HFFc6 (cell line): ENCODE results near the gene AQP6. TPM values are rescaled to one million over a fixed set of nuclear protein-coding genes. Genes with fewer than 3 reads are reported as not detected.

Source experiments
- DNase-seq: peaks from one replicate; pipeline ENCODE4 v3.0.0-alpha.2; 2018
- H3K27ac Mint-ChIP-seq: 2 replicates; pipeline ENCODE4 v1.8.0; 2020; ENCODE audit warnings: mild to moderate bottlenecking, mixed read lengths
- H3K27me3 Mint-ChIP-seq: 2 replicates; pipeline ENCODE4 v1.8.0; 2021; ENCODE audit warnings: mild to moderate bottlenecking, moderate library complexity, mixed read lengths; ENCODE audit not compliant: insufficient read depth
- H3K36me3 Mint-ChIP-seq: 2 replicates; pipeline ENCODE4 v1.8.0; 2021; ENCODE audit warnings: low read depth, mixed read lengths
- H3K4me1 Mint-ChIP-seq: 2 replicates; pipeline ENCODE4 v1.8.0; 2020; ENCODE audit warnings: low read depth, mixed read lengths
- H3K4me3 Mint-ChIP-seq: 2 replicates; pipeline ENCODE4 v1.8.0; 2020; ENCODE audit warnings: mild to moderate bottlenecking, moderate library complexity, mixed read lengths
- H3K9me3 Mint-ChIP-seq: 2 replicates; pipeline ENCODE4 v1.8.0; 2020; ENCODE audit warnings: mild to moderate bottlenecking, mixed read lengths
- total RNA-seq, 6 experiments: library from RNA; stranded (reverse); fragmentation: NEBNext Ultra II Directional; extraction: Animal tissue kit (Norgen Biotek cat#: 25700); gene quantifications; 2 replicates in 1 of 6; 3 replicates in 5 of 6; pipeline ENCODE4 v1.2.3, GENCODE V29; 2021
- TF ChIP-seq, protein P1 (sequence below): fragments of 200-600 bp; sonication (generic); IDR thresholded peaks from 2 replicates; pipeline ENCODE4 v1.5.0; 2021; ENCODE audit warnings: antibody characterized with exemption, mild to moderate bottlenecking

AQP6 gene
- total RNA-seq, 6 experiments from 2014 or later: not detected

DNA sequence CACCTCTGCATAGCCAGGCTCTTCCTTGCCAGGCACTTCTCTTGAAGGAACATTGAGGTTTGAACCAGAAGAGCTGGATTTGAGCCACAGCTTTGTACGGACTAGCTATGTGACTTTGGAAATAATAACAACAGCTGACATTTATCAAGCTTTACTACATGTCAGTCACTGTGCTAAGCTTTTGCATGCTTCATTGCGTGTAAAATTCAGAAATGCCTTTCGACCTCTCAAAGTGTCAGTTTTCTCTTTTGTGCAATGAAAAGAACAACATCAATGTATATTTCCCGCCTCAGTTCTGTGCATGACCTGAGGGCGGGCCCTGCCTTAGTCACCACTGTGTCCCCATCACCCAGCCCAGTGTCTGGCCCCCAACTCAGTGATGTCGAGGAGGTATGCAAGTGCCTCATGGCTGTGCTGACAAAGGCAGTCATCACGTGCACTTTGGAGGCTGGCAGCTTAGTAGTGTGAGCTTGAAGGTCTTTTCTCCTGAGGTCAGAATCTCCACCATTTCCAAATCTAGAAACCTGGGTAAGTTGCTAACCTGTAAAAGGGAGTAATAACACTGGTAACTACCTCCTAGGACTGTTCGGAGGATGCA, 40.1 kb upstream of the AQP6 start:
- H3K27ac Mint-ChIP-seq: no peak overlapping the region
- TF ChIP-seq, protein P1, sequence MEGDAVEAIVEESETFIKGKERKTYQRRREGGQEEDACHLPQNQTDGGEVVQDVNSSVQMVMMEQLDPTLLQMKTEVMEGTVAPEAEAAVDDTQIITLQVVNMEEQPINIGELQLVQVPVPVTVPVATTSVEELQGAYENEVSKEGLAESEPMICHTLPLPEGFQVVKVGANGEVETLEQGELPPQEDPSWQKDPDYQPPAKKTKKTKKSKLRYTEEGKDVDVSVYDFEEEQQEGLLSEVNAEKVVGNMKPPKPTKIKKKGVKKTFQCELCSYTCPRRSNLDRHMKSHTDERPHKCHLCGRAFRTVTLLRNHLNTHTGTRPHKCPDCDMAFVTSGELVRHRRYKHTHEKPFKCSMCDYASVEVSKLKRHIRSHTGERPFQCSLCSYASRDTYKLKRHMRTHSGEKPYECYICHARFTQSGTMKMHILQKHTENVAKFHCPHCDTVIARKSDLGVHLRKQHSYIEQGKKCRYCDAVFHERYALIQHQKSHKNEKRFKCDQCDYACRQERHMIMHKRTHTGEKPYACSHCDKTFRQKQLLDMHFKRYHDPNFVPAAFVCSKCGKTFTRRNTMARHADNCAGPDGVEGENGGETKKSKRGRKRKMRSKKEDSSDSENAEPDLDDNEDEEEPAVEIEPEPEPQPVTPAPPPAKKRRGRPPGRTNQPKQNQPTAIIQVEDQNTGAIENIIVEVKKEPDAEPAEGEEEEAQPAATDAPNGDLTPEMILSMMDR: no peak
- DNase-seq: no peak
- H3K4me3 Mint-ChIP-seq: no peak overlapping the region
- H3K9me3 Mint-ChIP-seq: no peaks in the 10 kb centered on the region
- peaks cover 7% of the 10 kb centered on the region for H3K27me3 Mint-ChIP-seq
- no peaks in the 10 kb centered on the region for H3K36me3 Mint-ChIP-seq
- H3K4me1 Mint-ChIP-seq: peaks cover 26% of the 10 kb centered on the region

DNA sequence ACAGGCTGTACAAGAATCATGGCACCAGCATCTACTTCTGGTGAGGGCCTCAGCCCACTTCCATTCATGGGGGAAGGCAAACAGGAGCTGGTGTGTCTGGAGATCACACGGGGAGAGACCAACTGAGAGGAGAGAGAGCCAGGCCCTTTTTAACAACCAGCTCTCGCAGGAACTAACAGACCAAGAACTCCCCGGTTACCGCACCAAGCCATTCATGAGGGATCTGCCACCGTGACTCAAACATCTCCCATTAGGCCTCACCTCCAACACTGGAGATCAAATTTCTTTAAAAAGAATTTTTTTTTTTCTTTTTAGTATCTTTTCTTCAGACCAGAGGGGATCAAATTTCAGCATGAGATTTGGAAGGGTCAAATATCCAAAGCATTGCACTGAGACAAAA, 39.0 kb upstream of the AQP6 start:
- Mint-ChIP-seq H3K36me3 (no peaks in the 10 kb centered on the region), H3K4me3 (no peak overlapping the region), H3K4me1 (peaks cover 26% of the 10 kb centered on the region), H3K27me3 (peaks cover 5% of the 10 kb centered on the region), H3K27ac (no peak overlapping the region), H3K9me3 (no peaks in the 10 kb centered on the region)
- DNase-seq: no peak
- TF ChIP-seq, protein P1: no peak

DNA sequence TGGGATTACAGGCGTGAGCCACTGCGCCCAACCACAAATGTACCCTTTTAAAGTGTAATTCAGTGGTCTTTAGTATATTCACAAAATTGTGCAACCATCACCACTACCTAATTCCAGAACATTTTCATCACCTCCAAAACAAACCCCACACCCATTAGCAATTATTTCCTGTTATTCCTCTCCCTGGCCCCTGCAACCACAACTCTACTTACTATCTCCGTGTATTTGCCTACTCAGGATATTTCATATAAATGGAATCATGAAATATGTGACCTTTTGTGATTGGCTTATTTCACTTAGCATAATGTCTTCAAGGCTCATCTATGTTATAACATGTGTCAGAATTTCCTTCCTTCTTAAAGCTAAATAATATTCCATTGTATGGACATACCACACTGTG, 38.2 kb upstream of the AQP6 start:
- TF ChIP-seq, protein P1: no peak
- Mint-ChIP-seq H3K27me3 (peaks cover 5% of the 10 kb centered on the region), H3K27ac (no peak overlapping the region), H3K9me3 (no peaks in the 10 kb centered on the region), H3K4me3 (no peak overlapping the region), H3K4me1 (peaks cover 26% of the 10 kb centered on the region), H3K36me3 (no peaks in the 10 kb centered on the region)
- no peak for DNase-seq

GRCh38 chr12:49936925-49937324, 35.8 kb upstream of the AQP6 start:
- Mint-ChIP-seq H3K27ac (no peak overlapping the region), H3K9me3 (no peaks in the 10 kb centered on the region), H3K4me3 (no peak overlapping the region), H3K27me3 (peaks cover 4% of the 10 kb centered on the region), H3K36me3 (no peaks in the 10 kb centered on the region), H3K4me1 (peaks cover 5% of the 10 kb centered on the region; the same call in 1 of the 2 replicates)
- TF ChIP-seq, protein P1: no peak
- DNase-seq: no peak

- no peak overlapping the region for H3K27ac Mint-ChIP-seq
- H3K9me3 Mint-ChIP-seq: no peaks in the 10 kb centered on the region
- DNase-seq: no peak
- peaks cover 5% of the 10 kb centered on the region; the same call in 1 of the 2 replicates for H3K4me1 Mint-ChIP-seq
- TF ChIP-seq, protein P1: no peak
- H3K36me3 Mint-ChIP-seq: no peaks in the 10 kb centered on the region
- H3K27me3 Mint-ChIP-seq: peaks cover 4% of the 10 kb centered on the region
- H3K4me3 Mint-ChIP-seq: no peak overlapping the region
These were observed 35.0 kb upstream of the AQP6 start for GRCh38 chr12:49937639-49938300.
